ENCODE data around the gene FUZ. TPM values are rescaled to one million over a fixed set of nuclear protein-coding genes. Genes with fewer than 3 reads are reported as not detected.

The FUZ gene
- 38.7 TPM for total RNA-seq

GRCh38 chr19:49812997-49813861, at the start of gene FUZ:
Gene FUZ (minus strand): TSS chr19:49813292. CDS start chr19:49813106, 186 bp downstream.

DNA sequence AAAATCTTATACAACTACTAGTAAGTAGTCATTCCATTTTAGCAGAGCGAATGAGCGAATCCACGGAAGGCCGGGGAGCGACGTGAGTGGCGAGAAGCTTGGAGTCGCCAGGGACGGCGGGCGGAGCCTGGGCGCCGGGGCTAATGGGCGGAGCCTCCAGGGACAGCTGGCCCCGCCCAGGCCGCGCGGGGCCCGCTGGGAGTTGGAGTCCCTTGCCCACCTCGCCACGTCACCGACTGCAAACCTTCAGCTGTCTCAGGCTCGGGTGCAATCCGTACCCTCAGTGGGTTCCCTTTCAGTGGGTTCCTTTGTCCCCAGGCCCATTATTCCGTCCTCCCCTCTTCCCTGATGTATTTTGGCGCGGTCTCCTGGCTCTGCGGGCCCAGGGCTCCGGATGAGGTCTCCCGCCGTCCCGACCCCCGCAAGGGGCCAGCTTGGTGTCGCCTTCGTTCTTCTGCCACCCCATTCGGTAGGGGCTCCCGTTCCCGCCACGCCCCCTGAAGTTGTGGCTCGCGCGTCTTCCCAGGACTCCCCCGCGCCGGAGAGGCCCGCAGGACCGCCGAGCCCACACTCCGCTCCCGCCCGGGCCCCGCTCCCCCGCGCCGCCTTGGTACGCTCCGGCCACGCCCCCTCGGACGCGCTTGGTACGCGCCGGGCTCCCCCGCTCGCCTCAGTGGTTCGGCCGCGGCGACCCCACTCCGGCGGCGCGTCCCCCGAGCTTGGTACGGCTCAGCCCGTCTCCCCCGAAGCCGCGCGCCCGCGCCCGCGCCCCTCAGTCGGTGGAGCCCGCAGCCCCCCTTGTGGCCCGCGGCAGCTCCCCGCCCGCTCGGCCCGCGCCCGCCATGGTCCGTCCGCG, 37.6 kb upstream of the FUZ start, which contains the start of gene PTOV1:
TSS of gene PTOV1 (plus strand) at position 673 of the 856 bp plus-strand sequence.

DNA sequence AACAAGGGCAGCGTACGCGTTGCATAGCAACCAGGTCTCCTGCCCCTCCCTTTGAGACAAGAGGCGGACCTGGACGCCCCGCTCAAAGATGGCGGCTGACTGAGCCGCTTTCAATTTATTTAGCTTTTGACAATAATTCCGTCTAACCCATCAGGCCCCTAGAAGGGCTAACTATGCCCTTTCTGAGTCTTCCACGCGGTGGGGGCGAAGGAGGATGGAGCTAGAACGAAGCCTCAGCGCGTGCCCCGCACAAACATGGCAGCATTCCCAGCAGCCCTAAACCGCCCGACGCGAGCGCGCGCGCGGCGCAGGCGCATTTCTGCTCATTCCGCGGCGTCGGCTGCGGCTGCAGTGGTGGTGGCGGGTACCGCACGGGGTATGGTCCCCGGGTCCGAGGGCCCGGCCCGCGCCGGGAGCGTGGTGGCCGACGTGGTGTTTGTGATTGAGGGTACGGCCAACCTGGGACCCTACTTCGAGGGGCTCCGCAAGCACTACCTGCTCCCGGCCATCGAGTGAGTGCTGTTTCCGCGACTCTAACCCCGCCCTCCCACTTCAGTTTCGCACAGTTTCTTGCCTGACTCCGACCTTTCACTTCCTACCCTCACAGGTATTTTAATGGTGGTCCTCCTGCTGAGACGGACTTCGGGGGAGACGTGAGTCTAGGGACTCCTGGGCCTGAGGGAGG, 5.0 kb upstream of the FUZ start, which contains the start of gene MED25:
TSS of gene MED25 (plus strand) at position 326 of the 685 bp plus-strand sequence. CDS start at position 379, 53 bp downstream.

GRCh38 chr19:49766930-49767299, 46.2 kb downstream of the FUZ start, which contains the start of gene AP2A1:
Gene AP2A1 (plus strand): TSS chr19:49767001. CDS start chr19:49767134, 133 bp downstream.

DNA sequence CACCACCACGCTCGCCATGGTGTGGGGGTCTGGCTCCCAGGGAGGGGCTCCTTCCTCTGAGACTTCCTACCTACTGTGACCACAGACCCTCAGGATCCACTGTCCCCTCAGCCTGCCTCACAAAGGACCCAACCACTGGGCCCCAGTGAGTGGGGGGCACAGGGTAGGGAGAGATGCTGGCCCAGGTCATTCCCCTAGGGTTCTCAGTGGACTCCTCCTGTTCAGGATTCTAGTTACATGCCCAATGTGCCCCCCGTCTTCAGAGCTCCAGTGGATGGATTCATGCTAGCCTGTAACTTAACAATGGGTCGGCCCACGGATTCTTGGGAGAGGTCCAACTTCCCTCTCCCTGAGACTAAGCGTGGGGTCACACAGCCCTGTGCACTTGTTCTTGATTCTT, 49.9 kb downstream of the FUZ start, which contains the start of gene TSKS:
TSS of gene TSKS (minus strand) at position 77 of the 400 bp plus-strand sequence. CDS start at position 18, 59 bp downstream.

Other genes with a start within 250 kb of the FUZ start
- 38.8 TPM for gene NOSIP, start 232.7 kb downstream of the FUZ start, total RNA-seq
- gene PRRG2, start 232.0 kb downstream of the FUZ start, total RNA-seq, result 0.77 TPM
- 15.8 TPM for gene PRR12, start 222.1 kb downstream of the FUZ start, total RNA-seq
- 6.5 TPM for gene RRAS, start 173.1 kb downstream of the FUZ start, total RNA-seq
- 28.2 TPM for gene SCAF1, start 171.1 kb downstream of the FUZ start, total RNA-seq
- gene IRF3, start 147.4 kb downstream of the FUZ start, total RNA-seq, result 51.1 TPM
- 3.1 TPM for gene BCL2L12, start 147.4 kb downstream of the FUZ start, total RNA-seq
- 298 TPM for gene PRMT1, start 136.0 kb downstream of the FUZ start, total RNA-seq
- gene ADM5, start 123.7 kb downstream of the FUZ start, total RNA-seq, result 0.77 TPM
- 40.4 TPM for gene CPT1C, start 122.2 kb downstream of the FUZ start, total RNA-seq
- 0.22 TPM for gene TSKS, start 50.0 kb downstream of the FUZ start, total RNA-seq
- 61.0 TPM for gene AP2A1, start 46.3 kb downstream of the FUZ start, total RNA-seq
- 44.2 TPM for gene MED25, start 5.0 kb upstream of the FUZ start, total RNA-seq
- 126 TPM for gene PTOV1, start 37.9 kb upstream of the FUZ start, total RNA-seq
- gene PNKP, start 54.3 kb upstream of the FUZ start, total RNA-seq, result 49.9 TPM
- gene AKT1S1, start 64.1 kb upstream of the FUZ start, total RNA-seq, result 7.8 TPM
- 24.8 TPM for gene TBC1D17, start 64.4 kb upstream of the FUZ start, total RNA-seq
- gene IL4I1, start 83.6 kb upstream of the FUZ start, total RNA-seq, result 0.27 TPM
- gene ATF5, start 115.9 kb upstream of the FUZ start, total RNA-seq, result 4.0 TPM
- gene NUP62, start 116.2 kb upstream of the FUZ start, total RNA-seq, result 53.2 TPM
- 1.3 TPM for gene SIGLEC11, start 147.9 kb upstream of the FUZ start, total RNA-seq
- gene VRK3, start 212.1 kb upstream of the FUZ start, total RNA-seq, result 43.3 TPM
- 18.7 TPM for gene ZNF473, start 212.7 kb upstream of the FUZ start, total RNA-seq